SKM-1 (cell line): ENCODE data around the gene RASIP1.
"Not testable (repeated sequence)": the region's sequence is repeated elsewhere in the genome, so short reads cannot be mapped to it uniquely, and the experiment has no call there.

ENCODE experiments used
- DNase-seq: peaks from one replicate; lab custom pipeline; 2025; ENCODE audit not compliant: unreplicated experiment; lab: John Stamatoyannopoulos, UW

Gene RASIP1

DNA sequence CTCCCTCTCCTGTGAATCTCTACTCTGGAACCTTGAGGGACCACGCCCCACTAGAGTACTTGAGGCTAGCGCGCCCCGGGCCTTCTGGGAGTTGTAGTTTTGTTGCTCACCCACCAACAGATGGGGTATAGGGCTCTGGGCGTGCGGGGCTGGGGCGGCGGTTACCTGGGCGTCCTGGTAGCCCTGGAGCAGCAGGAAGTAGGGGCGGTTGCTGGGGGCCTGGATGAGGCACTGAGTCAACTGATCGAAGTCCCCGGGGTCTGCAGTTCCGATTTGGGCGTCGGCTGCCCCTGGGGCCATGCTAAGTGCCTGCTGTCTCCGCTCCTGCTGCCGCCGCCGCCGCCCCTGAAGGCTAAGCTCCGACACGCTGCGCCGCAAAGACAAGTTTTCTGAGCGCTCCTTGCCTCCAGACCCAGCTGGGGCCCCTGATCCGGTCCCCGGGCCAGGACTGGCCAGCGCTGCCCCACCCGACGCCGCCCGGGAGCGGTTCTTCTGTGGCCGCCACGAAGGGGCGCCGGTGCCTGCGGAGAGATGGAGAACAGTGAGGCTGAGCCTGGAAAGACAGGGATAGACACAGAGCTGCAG lies 5.3 kb downstream of the RASIP1 start:
- no peak for DNase-seq

DNA sequence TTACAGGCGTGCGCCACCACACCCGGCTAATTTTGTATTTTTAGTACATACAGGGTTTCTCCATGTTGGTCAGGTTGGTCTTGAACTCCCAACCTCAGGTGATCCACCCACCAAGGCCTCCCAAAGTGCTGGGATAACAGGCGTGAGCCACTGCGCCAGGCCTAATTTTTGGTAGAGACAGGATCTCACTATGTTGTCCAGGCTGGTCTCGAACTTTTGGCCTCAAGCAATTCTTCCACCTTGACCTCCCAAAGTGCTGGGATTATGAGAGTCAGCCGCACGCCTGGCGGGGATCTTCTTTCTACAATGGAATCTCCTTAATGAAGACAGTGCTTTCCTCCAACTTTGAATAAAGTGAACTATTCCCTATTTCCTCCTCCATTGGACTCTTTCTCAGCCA lies 5.8 kb downstream of the RASIP1 start:
- no peak for DNase-seq

DNA sequence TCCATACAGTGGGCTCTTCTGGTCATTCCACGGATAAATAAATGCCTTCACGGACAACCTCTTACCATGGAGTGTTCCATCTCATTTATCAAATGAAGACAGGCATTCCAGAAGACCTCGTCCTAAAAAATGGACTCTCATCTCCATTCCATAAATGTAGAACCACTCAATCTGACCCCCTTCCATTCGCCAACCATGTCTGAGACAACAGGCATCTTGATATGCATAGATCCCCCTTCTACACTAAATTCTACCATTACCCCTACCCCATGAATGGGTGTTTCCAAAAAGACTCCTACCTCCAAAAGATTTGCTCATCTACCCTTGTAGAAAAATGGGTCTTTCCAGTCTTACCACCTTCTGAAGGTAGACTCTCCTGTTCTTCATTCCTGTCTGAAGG lies 9.0 kb downstream of the RASIP1 start:
- no peak for DNase-seq

DNA sequence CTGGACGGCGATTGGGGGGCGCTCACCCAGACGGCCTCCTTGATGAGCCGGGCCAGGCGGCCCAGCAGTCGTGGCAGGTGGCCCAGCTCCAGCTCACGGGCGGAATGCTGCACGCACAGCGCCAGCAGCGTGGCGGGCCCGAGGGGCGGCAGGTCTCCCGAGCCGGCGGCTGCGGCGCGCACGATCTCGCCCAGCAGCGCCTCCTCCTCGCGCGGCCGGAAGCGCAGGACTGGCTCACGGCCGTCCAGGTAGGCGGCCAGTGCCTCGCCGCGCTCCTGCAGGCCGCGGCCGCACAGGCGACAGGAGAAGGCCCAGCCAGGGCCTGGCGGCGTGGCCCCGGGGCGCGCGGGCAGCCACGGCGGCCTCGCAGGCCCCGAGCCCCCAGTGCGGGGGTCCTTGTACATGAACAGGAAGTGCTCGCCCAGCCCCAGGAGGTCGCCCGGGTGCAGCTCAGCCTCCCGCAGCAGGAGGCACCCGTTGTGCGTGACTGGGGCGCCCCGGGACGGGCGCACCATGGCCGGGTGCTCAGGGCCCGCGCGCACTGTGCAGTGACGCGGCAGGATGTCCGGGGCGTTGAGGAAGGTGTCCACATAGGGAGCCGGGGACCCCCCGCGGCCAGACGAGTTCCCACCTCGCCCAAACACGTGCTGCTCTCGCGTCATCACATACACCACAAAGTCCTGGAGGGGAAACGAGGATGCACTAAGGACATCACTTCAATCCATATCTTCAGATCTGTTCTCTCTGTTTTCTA lies 11.3 kb downstream of the RASIP1 start:
- no peak for DNase-seq

DNA sequence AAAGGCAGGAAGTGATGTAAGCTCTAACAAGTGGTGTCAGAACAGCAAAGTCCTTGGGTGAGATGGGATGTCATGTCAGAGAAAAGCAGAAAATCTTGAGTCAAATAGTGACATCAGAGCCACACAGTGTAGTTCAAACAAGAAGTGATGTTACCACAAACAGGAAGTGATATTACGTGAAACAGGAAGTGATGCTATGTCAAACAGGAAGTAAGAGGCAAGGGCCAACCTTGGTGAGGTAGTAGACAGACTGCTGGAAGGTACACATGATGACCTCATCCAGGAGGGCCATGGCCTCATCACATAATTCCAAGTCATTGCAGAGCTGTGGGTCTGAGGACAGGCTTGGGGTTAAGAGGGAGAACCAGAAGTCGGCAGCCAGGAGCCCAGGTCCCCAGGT lies 13.9 kb downstream of the RASIP1 start:
- peak; percentile 49 for DNase-seq

DNA sequence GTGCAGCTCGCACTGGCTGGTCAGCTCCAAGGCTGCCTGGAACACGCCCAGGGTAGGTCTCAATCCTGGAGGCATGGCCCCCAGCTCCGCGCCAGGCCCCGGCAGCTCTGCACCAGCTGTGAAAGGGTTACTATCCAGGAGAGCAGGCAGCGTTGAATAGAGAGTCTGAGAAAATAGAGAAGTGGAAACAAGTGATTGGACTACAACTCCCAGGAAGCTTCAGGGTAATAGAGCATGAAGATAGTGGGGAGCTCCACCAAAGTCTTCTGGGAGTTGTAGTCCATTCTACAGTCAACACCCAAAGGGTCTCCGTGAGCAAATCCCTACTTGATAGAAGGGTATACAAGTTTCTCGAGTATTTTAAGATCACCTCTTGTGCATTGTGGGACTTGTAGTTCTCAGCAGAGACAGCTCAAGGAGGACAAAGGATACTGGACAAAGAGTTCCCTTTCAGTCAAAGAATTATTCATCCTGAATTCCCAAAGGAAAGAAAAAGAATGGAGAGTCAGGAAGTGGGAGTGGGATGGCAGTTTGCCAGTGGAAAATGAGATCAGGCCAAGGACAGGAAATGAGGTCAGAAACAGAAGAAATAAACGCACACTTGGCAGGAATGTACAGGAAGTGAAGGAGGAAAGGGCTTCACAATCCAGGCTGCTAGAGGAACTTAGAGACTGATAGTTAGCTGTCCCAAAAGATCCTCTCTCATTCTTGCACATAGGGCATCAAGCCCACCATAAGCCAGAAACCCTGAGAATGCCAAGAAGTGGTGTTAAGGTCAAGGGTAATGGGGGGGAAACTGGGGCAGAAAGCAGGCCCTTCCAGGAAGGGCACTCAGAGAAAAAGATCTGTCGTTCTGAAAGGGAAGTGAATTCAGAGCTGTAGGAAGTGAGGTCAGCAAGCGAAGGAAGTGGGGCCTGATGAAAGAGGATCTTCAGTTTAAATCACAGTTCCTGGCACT lies 15.3 kb downstream of the RASIP1 start:
- peak; percentile 58 for DNase-seq

DNA sequence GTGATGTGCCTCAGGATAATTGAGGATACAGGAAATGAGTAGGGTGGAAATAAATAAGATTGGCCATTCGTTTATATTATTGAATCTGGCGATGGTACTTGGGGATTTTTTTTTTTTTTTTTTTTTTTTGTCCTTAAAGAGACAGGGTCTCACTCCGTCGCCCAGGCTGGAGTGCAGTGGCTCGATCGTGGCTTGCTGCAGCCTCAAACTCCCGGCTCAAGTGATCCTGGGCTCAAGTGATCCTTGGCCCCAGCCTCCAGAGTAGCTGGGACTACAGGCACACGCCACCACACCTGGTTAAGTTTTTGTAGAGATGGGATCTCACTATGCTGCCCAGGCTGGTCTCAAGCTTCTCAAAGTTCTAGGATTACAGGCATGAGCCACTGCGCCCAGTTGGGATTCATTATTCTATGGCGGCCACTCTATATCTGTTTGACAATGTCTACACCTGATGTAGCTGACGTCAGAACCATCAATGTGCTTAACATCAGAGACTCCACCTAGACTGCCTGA lies 18.2 kb downstream of the RASIP1 start:
- no peak for DNase-seq

DNA sequence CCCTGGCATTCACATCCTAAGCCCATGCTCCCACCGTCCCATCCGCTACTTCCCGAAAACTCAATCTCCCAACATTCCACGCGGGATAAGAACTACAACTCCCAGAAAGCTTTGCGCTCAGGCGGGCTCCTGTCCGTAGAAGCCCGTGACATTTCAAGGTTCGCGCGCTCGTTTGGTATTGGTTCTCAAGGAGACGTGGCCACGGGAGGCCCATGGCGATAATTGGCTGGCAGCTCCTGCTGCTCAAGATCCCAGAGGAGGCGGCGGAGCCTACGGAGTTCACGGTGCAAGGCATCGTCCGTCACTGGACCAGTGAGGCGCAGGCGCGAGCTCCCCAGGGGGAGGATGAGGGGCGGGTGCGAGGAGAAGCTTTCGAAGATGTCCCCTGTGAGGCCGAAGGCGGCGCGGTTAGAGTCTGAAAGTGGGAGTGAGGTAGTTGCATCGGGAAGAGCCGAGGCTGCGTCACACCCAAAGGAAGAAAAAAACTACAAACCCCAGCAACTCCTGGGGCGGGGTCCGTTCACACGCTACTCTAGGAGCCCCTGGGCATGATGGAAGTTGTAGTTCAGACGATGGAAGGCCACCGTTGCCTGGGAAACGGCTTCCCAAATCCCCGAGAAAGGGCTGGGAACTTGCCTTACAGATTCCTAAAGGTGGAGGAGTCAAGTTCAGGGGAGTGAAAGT lies 19.7 kb downstream of the RASIP1 start:
- peak; percentile 68 for DNase-seq

DNA sequence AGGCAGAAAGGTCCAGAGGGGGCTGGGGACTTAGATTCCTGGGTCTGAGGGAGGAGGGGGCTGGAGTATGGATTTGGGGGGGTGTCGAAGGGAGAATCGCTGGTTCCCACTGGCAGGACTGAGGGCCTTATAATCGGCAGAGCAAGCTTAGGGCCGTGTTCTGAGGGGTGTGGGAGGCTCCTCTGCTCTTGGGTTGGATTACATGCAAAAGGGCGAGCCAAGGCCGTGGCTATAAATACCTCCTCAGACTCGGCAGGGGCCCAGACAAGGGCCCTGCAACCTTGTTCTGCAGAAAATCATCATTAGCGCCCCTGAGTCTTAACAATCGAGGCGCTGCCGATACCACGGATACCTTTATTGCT lies 20.2 kb downstream of the RASIP1 start:
- no peak for DNase-seq

DNA sequence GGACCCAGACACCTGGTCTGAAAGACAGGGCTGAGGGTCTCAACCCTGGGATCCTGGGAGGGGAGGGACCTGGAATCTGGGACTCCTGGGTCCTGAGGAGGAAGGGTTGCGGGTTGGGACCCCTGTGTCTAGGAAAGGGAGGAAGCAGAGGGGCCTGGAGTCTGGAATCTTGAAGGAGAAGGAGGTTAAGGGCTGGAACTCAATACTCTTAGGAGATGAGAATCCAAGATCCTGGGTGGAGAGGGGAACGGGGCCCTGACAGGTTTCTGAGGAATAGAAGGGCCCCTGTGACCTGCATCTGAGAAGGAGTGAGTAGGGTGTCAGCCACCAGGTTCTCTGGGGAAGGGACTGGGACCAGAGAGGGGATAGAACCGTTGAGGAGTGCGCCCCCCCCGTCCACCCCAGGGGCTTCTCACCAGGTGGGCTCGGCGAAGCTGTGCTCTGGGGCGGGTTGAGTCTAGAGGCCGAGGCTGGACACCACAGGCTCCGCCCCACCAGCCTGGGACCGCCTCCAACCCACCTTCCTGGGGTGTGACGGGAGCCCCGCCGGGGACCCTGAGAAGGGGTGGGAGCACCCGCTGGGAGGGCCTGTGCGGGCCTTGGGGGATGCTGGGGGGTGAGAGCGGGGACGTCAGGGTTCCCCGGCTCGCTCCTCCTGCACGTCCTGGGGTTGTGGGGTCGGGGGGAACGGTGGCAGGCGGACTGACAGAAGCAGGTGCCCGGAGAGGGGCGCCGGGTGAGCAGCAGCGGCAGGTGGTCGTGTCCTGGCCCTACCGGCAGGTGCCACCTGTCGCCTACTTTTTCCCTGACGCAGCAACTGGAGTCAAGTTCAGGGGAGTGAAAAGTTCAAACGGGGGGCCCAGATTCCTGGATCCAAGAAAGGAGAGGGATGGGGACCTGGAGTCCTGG lies 20.9 kb downstream of the RASIP1 start, which contains the start of gene MAMSTR:
Gene MAMSTR, minus strand, starts transcription at position 463 of the 909 bp plus-strand sequence. CDS start 694 bp downstream, outside the sequence.
- DNase-seq: no peak

DNA sequence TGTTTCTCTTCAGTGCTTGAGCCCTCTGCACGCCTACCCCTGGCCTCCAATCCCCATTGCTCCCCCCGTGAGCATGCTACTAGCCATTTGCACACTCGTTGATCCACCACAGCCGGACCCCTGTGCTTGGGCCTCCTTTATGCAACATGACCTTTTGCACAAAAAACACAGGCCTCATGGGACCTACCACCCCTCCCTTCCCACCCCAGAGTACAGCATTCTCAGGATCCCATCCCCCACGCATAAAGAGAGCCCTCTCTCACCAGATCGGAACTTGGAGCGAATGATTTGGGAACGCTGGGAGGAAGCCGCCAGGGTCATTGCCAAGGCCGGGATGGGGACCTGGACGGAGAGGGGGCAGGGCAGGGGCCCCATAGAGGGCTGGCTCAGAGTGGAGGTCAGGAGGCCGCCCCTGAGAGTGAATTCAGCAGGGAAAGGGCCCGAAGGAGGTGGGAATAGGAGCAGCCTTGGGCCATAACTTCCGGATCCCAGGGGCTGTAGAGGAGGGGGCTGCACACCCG lies 21.6 kb downstream of the RASIP1 start:
- no peak for DNase-seq

DNA sequence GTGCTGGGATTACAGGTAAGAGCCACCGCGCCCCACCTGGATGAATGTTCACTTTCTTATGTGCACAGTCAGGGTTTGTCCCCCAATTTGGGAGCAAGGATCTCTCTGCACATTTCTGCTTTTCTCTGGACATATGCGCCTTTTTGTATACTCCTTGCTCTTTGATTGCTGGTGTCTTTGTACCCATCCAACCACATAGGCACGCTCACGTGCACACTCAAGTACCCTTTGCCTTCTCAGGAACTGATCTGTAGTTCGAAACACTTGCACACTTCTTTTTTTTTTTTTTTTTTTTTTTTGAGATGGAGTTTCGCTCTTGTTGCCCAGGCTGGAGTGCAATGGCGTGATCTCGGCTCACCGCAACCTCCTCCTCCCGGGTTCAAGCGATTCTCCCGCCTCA lies 22.3 kb downstream of the RASIP1 start:
- DNase-seq: not testable (repeated sequence)

DNA sequence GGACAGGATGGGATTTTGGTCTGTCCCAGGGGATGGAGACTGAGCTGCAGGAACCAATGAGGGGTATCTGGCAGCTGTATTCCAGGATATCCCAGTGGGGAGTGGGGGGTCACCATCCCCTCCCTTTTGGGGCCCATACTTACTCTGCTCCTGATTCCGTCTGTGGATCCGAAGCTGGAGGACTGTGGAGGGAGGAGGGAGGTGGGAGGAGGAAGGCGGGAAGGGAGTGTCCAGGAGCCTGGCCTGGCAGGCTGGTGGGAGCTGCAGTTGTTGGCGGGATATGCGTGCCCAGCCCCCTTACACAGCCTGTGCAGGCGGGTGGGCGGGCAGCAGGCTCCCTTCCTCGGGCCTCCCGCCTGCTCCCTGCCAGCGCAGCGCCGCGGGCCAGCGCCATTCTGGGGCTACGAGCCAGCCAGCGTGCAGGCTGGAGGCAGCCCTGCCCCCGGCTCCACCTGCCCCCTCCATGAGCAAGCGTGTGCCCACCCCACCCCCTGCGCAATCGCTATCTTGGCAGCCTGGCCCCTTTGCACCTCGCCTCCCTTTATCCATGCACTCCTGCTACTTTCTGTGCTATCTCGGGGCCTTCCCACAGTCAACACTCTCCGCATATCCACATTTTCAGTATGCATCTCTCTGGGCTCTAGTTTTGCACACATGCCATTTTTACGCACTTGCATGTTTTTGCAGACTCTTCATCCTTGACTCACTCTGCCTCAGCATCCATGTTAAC lies 23.7 kb downstream of the RASIP1 start:
- DNase-seq: no peak

DNA sequence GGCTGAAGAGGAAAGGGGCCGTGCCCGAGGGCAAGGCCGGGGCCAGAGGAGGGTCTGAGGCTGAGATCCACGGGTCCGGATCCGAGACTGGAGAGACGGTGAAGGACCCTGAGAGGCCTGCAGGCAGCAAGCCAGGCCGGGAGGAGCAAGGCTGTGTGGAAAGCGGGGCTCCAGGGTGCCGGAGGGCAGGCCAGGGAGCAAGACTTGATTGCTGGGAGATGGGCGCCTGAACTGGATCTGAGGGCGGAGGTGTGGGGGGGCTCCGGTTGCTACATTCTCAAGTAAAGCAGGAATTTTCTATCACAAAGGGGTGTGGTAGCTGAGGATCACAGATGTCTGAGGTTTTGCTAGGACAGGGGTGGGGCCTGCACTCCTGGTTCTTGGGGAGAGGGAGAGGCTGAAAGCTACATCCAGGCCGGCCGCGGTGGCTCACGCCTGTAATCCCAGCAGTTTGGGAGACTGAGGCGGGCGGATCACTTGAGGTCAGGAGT lies 24.7 kb downstream of the RASIP1 start:
- DNase-seq: no peak

DNA sequence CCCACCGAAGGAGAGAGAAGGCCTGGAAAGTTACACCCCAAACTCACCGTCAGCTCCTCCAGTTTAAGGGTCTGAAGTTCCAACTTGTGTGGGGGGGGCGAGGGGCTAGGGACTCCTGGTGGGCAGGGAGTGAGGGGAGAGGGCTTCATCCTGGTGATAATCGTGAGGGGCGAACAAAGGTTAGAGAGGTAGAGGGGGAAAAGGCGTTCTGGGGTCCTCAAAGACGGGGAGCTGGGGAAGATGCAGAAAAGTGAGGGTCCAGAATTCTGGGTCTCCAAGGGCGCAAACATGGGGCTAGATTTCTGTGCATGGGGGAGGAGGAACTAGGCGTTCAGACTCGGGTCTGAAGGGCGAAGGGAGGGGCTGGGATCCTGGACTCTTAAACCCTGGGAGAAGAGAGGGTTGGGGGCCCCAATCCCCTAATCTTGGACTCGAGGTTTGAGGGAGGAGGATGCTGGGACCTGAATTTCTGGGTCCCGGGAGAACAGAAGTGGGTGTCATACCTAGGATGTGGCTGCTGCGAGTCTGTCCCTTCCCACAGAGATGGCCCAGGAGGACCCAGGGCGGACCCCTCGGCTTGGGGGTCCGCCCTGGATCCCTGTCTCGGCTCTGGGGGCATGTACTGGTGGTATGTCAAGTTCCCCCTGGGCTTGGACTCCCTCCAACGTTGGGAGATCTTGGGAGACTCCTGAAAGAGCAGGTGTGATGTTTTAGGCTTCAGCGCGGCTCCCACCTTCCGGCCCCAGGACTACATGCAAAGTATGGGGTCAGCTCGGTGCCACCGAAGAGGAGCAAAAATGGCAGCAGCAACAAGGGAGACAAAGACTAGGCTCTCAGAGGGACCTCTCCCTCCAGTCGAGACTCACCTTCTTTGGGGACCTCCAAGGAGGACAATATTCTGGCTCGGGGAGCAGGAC lies 25.4 kb downstream of the RASIP1 start:
- DNase-seq: no peak

DNA sequence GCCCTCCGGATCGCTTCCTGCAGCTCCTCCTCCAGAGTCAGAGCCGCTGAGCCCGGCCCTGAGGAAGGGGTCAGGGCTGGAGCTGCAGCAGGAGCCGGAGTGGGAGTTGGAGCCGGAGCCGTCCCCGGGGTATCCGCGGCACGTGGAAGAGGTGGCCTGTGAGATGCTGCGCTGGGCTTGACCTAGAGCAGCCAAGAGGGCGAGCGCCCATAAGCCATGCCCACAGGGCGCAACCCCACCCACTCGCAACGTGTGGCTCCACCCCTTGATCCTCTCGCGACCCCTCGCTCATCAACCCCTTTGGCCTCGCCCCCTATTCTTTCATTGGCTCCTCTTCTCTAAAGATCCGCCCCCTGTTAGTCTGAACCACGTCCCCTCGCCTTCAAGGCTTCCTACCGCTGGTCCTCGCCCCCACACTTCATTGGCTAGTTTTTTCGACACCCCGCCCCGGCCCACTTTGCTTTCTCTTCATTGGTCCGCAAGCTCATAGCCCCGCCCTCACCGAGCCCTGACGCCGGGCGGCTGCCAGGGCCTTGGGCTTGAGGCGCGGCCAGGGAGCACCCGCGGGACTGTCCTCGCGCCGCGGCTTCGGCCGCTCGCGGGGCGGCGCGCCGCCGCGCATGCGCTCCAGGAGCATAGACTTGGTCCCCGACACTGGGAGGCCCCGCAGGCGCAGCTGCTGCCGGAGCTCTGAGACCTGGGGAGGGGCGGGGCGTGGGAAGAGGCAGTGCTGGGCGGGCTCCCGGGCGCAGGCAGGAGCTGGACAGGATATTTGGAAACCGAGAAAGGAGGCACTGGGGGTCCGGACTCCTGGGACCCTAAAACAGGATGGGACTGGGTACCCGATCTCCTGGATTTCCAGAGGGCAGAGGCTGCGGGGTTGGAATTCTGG lies 26.3 kb downstream of the RASIP1 start:
- DNase-seq: peak; percentile 94
